ENCODE measurements around the gene CNN2.

DNA sequence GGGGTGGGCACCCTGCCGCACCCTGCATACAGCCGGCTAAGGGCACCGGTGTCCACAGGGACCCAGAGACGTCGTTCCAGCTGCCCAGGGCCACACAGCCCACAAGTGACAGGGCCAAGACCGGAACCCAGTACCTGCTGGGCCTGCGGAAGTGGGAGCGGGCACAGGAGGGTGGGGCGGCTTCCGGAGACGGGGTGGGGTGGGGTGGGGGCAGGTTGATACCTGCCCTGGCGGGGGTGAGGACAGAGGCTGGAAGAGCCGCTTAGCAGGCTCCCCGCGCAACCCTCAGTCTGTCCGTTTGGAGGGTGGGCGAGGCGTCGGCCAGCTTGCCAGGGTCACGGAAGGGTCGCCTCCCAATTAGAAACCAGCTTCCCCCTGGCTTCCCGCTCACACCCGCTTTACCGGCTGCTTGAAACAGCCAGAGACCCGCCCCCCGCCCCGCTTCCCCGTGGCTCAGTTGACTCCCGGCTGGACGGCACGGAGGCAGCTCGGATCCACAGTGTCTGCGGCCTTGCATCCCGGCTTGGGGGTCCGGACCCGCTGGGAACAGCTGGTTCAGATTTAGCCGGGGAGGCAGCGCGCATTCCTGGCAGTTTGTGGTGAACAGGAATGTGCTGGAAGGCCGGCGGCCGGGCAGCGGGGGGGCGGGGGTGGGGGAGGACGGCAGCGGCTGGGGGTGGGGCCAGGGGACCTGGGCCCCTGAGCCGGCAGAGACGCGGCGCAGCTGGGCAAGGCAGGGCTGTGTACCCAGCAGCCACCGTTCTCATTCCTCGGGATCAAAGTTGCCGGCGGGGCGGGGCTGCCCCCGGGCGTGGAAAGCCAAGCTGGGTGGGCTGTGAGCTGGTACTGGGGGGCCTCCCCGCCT lies 1.9 kb downstream of the CNN2 start:
- TF ChIP-seq EZH2 (IDR thresholded peaks at IDR 0.05; ENCODE audit: borderline replicate concordance, low read depth, low read length, severe bottlenecking): no peak
- TF ChIP-seq, protein P1, sequence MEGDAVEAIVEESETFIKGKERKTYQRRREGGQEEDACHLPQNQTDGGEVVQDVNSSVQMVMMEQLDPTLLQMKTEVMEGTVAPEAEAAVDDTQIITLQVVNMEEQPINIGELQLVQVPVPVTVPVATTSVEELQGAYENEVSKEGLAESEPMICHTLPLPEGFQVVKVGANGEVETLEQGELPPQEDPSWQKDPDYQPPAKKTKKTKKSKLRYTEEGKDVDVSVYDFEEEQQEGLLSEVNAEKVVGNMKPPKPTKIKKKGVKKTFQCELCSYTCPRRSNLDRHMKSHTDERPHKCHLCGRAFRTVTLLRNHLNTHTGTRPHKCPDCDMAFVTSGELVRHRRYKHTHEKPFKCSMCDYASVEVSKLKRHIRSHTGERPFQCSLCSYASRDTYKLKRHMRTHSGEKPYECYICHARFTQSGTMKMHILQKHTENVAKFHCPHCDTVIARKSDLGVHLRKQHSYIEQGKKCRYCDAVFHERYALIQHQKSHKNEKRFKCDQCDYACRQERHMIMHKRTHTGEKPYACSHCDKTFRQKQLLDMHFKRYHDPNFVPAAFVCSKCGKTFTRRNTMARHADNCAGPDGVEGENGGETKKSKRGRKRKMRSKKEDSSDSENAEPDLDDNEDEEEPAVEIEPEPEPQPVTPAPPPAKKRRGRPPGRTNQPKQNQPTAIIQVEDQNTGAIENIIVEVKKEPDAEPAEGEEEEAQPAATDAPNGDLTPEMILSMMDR (IDR thresholded peaks at IDR 0.05; ENCODE audit: borderline replicate concordance, extremely low read depth, low read length, poor library complexity, severe bottlenecking): no peak

All from DND-41 (cell line).